Measurements from ENCODE around the gene CRTC3.

Gene CRTC3

DNA sequence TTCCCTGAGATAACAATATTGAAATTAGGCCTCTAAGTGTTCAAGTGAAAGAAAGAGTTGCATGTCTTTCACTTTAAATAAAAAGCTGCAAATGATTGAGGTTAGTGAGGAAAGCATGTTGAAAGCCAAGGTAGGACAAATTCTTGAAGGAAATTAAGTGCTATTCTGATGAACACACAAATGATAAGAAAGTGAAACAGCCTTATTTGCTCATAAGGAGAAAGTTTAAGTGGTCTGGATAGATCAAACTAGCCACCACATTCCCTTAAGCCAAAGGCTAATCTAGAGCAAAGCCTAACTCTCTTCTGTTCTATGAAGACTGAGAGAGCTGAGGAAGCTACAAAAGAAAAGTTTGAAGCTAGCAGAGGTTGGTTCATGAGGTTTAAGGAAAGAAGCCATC lies 36.1 kb downstream of the CRTC3 start:
- Histone ChIP-seq H3K4me2 (ENCODE audit: low read length) (no peak overlapping the region), H3K4me1 (ENCODE audit: control insufficient read depth, insufficient read depth, low read length) (peaks cover 16% of the 10 kb centered on the region), H3K27me3 (ENCODE audit: control insufficient read depth, insufficient read depth, low read length) (no peaks in the 10 kb centered on the region), H3K9me3 (replicated peaks; ENCODE audit: low read length) (no peaks in the 10 kb centered on the region), H3K9ac (ENCODE audit: low read depth, low read length) (no peak overlapping the region), H3K4me3 (ENCODE audit: low read length) (no peak overlapping the region), H3K36me3 (ENCODE audit: insufficient read depth, low read length) (no peaks in the 10 kb centered on the region)

DNA sequence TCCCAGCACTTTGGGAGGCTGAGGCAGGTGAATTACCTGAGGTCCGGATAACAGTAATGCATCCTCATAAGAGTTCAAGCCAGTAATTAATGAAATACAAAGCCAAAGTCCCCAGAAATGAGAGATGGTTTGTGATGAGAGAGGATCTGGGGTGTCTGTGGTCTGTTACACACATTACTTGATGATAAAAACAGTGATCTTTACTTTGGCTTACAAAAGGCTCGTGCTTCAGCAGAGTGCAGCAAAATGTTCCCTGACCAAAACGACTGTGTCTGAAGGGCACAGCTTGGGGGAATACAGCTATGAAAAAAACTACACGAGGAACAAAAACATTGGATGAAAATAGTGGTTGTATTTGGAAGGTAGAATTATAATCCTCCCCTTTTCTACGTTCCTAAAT lies 40.9 kb downstream of the CRTC3 start:
- peaks cover 13% of the 10 kb centered on the region for H3K4me1 ChIP-seq (ENCODE audit: control insufficient read depth, insufficient read depth, low read length)
- H3K27me3 ChIP-seq (ENCODE audit: control insufficient read depth, insufficient read depth, low read length), result no peaks in the 10 kb centered on the region
- no peaks in the 10 kb centered on the region for H3K36me3 ChIP-seq (ENCODE audit: insufficient read depth, low read length)
- H3K4me2 ChIP-seq (ENCODE audit: low read length), result peak overlapping the region; percentile 55
- H3K9ac ChIP-seq (ENCODE audit: low read depth, low read length), result peak overlapping the region; percentile 48
- H3K9me3 ChIP-seq (replicated peaks; ENCODE audit: low read length), result no peaks in the 10 kb centered on the region
- no peak overlapping the region for H3K4me3 ChIP-seq (ENCODE audit: low read length)

DNA sequence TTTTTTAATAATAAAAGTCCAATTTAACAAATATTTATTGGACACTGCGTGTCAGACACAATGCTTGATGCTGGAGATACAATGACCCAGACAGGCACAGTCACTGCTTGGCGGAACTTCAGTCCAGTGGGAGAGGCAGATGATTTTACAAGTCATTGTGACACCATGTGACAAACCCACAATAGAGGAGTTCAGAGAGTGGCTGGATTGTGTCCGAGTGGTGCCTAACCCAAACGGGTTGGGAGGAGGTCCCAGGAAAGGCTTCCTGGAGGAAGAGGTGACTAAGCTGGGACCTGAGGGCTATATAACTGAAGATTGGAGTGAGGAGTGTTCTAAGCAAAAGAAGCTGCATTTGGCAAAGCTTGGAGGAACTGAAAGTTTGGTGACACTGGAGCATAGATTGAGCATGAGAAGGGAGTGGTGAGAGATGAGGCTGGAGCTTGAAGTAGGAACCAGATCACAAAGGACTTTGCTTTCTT lies 41.4 kb downstream of the CRTC3 start:
- Histone ChIP-seq H3K27me3 (ENCODE audit: control insufficient read depth, insufficient read depth, low read length) (no peaks in the 10 kb centered on the region), H3K4me1 (ENCODE audit: control insufficient read depth, insufficient read depth, low read length) (peaks cover 13% of the 10 kb centered on the region), H3K36me3 (ENCODE audit: insufficient read depth, low read length) (no peaks in the 10 kb centered on the region), H3K9me3 (replicated peaks; ENCODE audit: low read length) (no peaks in the 10 kb centered on the region), H3K4me2 (ENCODE audit: low read length) (peak overlapping the region; percentile 55), H3K4me3 (ENCODE audit: low read length) (peak overlapping the region; percentile 41), H3K9ac (ENCODE audit: low read depth, low read length) (peak overlapping the region; percentile 48)

DNA sequence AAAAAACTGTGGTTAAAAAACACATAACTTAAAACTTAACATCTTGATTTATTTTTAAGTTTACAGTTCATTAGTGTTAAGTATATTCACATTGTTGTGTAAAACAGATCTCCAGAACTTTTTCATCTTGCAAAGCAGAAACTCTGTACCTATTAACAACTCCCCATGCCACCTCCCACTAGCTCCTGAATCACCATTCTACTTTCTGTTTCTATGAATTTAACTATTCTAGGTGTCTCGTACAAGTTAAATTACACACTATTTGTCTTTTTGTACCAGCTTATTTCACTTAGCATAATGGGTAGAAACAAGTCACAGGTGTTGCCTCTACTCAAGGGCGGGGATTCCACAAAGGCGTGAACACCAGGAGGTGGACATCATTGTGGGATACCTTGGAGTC lies 43.2 kb downstream of the CRTC3 start:
- Histone ChIP-seq H3K4me3 (ENCODE audit: low read length) (no peak overlapping the region), H3K27me3 (ENCODE audit: control insufficient read depth, insufficient read depth, low read length) (no peaks in the 10 kb centered on the region), H3K4me2 (ENCODE audit: low read length) (no peak overlapping the region), H3K9ac (ENCODE audit: low read depth, low read length) (no peak overlapping the region), H3K9me3 (replicated peaks; ENCODE audit: low read length) (no peaks in the 10 kb centered on the region), H3K36me3 (ENCODE audit: insufficient read depth, low read length) (no peaks in the 10 kb centered on the region), H3K4me1 (ENCODE audit: control insufficient read depth, insufficient read depth, low read length) (peaks cover 13% of the 10 kb centered on the region)

DNA sequence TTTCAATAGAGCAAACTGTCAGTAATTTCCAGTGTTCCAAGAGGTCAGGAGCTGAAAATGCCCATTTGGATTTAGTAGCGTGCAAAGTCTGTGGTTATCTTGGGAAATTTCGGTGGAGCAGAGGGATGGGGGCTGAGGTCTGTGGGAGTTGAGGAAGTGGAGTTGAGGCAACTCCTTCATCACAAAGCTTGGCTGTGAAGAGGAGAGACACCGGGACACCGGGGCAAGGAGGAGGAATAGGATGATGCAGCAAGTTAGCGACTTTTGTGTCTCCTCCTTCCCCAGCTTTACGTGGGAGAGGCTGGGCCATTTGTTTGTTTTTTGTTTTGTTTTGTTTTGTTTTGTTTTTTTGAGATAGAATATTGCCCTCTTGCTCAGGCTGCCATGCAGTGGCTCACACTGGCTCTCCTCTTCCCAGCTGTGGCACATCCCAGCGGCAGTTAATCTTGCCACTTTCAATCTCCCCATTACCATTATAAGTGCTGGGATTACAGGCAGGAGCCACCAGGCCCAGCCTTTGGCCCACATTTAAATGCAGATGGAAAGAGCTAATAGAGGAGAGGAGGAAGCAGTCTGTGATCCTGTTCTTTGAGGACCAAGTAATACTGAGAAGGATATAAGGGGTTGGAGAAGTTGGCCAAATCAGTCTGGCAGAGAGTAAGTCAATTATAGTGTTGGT lies 47.1 kb downstream of the CRTC3 start:
- no peak overlapping the region for H3K4me2 ChIP-seq (ENCODE audit: low read length)
- H3K27me3 ChIP-seq (ENCODE audit: control insufficient read depth, insufficient read depth, low read length), result no peaks in the 10 kb centered on the region
- no peak overlapping the region for H3K9ac ChIP-seq (ENCODE audit: low read depth, low read length)
- no peaks in the 10 kb centered on the region for H3K36me3 ChIP-seq (ENCODE audit: insufficient read depth, low read length)
- H3K9me3 ChIP-seq (replicated peaks; ENCODE audit: low read length), result no peaks in the 10 kb centered on the region
- no peak overlapping the region for H3K4me3 ChIP-seq (ENCODE audit: low read length)
- H3K4me1 ChIP-seq (ENCODE audit: control insufficient read depth, insufficient read depth, low read length), result peaks cover 11% of the 10 kb centered on the region

DNA sequence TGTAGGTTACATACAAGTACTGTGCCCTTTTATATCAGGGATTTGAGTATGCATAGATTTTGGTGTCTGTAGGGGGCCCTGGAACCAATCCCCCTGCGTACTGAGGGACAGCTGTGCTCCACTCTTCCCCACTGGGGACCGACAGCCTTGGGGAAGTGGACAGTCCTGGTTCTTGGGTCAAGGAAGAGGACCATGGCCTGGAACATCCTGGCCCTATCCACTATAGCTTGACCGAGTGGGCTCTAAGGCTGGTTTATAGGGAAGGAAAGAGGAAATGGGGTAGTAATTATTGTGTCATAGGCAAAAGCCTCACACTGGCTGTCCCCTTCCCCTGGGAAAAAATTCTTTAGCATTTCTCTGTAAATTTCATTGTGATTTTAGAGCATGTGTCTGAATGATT lies 49.5 kb downstream of the CRTC3 start:
- Histone ChIP-seq H3K9ac (ENCODE audit: low read depth, low read length) (no peak overlapping the region), H3K4me3 (ENCODE audit: low read length) (no peak overlapping the region), H3K27me3 (ENCODE audit: control insufficient read depth, insufficient read depth, low read length) (no peaks in the 10 kb centered on the region), H3K9me3 (replicated peaks; ENCODE audit: low read length) (no peaks in the 10 kb centered on the region), H3K36me3 (ENCODE audit: insufficient read depth, low read length) (no peaks in the 10 kb centered on the region), H3K4me1 (ENCODE audit: control insufficient read depth, insufficient read depth, low read length) (peaks cover 13% of the 10 kb centered on the region), H3K4me2 (ENCODE audit: low read length) (no peak overlapping the region)

DNA sequence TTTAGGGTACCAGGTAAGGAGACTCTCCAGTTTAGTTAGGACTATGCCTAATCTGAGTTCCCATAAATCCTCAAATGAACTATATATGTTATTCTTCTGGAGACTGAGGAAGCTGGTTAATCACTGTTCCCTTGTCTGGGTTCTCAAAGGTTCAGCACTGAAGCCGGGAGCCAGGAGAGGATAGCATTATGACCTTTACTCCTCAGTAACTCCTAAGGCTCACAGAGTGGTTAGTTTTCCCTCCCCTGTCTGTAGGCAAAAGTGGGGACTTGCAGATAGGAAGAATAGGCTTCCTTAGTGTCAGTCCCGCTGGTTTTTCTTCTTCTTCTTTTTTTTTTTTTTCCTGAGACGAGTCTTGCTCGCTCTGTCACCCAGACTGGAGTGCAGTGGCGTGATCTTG lies 50.4 kb downstream of the CRTC3 start:
- Histone ChIP-seq H3K4me2 (ENCODE audit: low read length) (no peak overlapping the region), H3K9me3 (replicated peaks; ENCODE audit: low read length) (no peaks in the 10 kb centered on the region), H3K4me3 (ENCODE audit: low read length) (no peak overlapping the region), H3K27me3 (ENCODE audit: control insufficient read depth, insufficient read depth, low read length) (no peaks in the 10 kb centered on the region), H3K4me1 (ENCODE audit: control insufficient read depth, insufficient read depth, low read length) (peaks cover 13% of the 10 kb centered on the region), H3K9ac (ENCODE audit: low read depth, low read length) (no peak overlapping the region), H3K36me3 (ENCODE audit: insufficient read depth, low read length) (no peaks in the 10 kb centered on the region)

DNA sequence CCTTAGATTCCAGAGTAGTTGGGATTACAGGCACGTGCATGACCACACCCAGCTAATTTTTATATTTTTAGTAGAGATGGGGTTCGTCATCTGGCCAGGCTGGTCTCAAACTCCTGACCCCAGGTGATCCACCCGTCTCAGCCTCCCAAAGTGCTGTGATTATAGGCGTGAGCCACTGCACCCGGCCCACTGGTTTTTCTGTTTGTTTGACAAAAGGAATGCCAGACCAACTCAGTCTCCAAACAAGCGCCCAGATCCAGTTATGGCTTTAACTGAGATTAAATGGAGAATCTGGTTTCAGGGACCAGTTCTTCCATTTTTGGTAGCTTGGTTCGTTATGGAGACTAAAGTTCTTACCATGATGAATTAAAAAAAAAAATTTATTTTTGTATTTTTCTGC lies 50.8 kb downstream of the CRTC3 start:
- no peak overlapping the region for H3K4me2 ChIP-seq (ENCODE audit: low read length)
- no peak overlapping the region for H3K4me3 ChIP-seq (ENCODE audit: low read length)
- H3K4me1 ChIP-seq (ENCODE audit: control insufficient read depth, insufficient read depth, low read length), result peaks cover 13% of the 10 kb centered on the region
- H3K36me3 ChIP-seq (ENCODE audit: insufficient read depth, low read length), result no peaks in the 10 kb centered on the region
- H3K9me3 ChIP-seq (replicated peaks; ENCODE audit: low read length), result no peaks in the 10 kb centered on the region
- no peak overlapping the region for H3K9ac ChIP-seq (ENCODE audit: low read depth, low read length)
- H3K27me3 ChIP-seq (ENCODE audit: control insufficient read depth, insufficient read depth, low read length), result no peaks in the 10 kb centered on the region

DNA sequence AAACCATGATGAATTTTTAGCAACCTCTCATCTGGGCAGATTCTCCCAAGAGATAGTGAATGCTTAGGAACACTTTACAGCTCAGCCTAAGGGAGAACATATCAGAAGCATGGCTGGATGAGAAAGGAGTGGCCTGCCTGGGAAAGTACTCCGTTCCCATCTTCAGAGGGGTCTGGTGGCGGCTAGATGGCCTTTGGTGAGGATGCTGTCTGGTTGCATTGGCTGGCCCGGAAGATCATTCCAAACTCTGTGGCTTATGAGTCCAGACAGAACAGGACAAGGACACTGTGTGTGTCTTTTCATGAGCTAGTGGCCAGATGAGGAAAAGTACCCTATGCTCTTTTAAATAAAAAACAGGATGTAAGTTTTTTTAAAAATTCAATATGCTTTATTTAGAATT lies 51.2 kb downstream of the CRTC3 start:
- Histone ChIP-seq H3K9me3 (replicated peaks; ENCODE audit: low read length) (no peaks in the 10 kb centered on the region), H3K4me2 (ENCODE audit: low read length) (no peak overlapping the region), H3K27me3 (ENCODE audit: control insufficient read depth, insufficient read depth, low read length) (no peaks in the 10 kb centered on the region), H3K36me3 (ENCODE audit: insufficient read depth, low read length) (no peaks in the 10 kb centered on the region), H3K4me3 (ENCODE audit: low read length) (no peak overlapping the region), H3K9ac (ENCODE audit: low read depth, low read length) (no peak overlapping the region), H3K4me1 (ENCODE audit: control insufficient read depth, insufficient read depth, low read length) (peaks cover 13% of the 10 kb centered on the region)

DNA sequence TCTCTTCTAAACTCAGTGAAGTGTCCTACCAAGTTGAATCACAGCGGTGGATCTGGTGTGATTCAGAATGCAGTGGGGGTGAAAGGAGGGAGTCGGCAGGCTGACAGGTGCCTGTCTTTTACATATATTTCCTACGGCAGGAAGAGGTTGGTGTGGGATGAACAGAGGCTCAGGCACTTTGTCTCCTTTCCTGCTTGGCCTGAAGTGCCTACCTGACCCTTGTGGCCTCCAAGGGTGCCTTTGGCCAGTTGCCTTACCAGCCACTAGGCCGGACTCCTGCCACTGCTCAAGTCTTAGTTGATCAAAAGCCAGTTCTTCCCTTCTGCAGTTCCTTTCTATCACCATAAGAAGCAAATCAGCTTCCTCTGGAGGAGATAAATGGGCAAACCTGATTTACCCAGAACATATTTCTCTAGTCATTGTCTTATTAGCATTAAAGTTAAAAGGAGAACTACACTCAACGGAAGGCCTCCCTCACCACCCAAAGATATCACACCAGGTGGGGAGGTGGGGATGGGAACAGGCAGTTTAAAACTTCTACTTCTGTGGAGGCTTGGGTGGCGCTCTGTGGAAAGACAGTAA lies 52.1 kb downstream of the CRTC3 start:
- H3K36me3 ChIP-seq (ENCODE audit: insufficient read depth, low read length), result no peaks in the 10 kb centered on the region
- H3K27me3 ChIP-seq (ENCODE audit: control insufficient read depth, insufficient read depth, low read length), result no peaks in the 10 kb centered on the region
- H3K4me3 ChIP-seq (ENCODE audit: low read length), result no peak overlapping the region
- H3K9me3 ChIP-seq (replicated peaks; ENCODE audit: low read length), result no peaks in the 10 kb centered on the region
- no peak overlapping the region for H3K9ac ChIP-seq (ENCODE audit: low read depth, low read length)
- H3K4me2 ChIP-seq (ENCODE audit: low read length), result no peak overlapping the region
- H3K4me1 ChIP-seq (ENCODE audit: control insufficient read depth, insufficient read depth, low read length), result peaks cover 13% of the 10 kb centered on the region

DNA sequence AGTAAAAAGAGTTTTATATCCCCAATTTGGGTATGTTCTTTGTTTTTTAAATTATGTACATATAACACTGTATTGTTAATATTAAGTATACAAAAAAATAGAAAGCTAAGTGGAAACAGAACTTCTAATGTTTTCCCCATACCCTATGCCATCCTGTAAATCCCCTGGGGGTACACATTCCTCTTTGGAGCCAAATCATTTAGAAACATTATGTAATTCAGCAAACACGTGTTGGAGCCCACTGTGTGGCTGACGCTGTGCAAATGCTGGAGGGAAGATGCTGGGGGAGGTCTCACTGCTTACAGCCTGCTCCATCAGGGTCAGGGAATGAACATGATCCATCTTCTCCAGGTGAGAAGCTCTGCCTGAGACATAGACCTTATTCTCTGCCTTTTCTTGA lies 52.8 kb downstream of the CRTC3 start:
- Histone ChIP-seq H3K4me2 (ENCODE audit: low read length) (no peak overlapping the region), H3K4me3 (ENCODE audit: low read length) (no peak overlapping the region), H3K9me3 (replicated peaks; ENCODE audit: low read length) (no peaks in the 10 kb centered on the region), H3K36me3 (ENCODE audit: insufficient read depth, low read length) (no peaks in the 10 kb centered on the region), H3K27me3 (ENCODE audit: control insufficient read depth, insufficient read depth, low read length) (no peaks in the 10 kb centered on the region), H3K9ac (ENCODE audit: low read depth, low read length) (no peak overlapping the region), H3K4me1 (ENCODE audit: control insufficient read depth, insufficient read depth, low read length) (peaks cover 13% of the 10 kb centered on the region)
